Loucy (cell line): ENCODE results near the gene MBP.

Source experiments
- CTCF ChIP-seq: fragments of 200-600 bp; sonication (generic); conservative IDR thresholded peaks from 2 replicates; pipeline ENCODE4 v1.5.1; 2014; ENCODE audit warnings: mild to moderate bottlenecking, antibody characterized with exemption, low read length
- EZH2phosphoT487 ChIP-seq: fragments of 200-600 bp; IDR thresholded peaks from 2 replicates; pipeline ENCODE4 v1.6.1; 2018; ENCODE audit warnings: antibody characterized with exemption, mild to moderate bottlenecking, moderate library complexity, borderline replicate concordance

- TF ChIP-seq CTCF, result no peak
- TF ChIP-seq EZH2phosphoT487, result no peak
These were observed 154.8 kb downstream of the MBP start for GRCh38 chr18:76977684-76978232.
